GM12875 (cell line): Measurements from ENCODE around the gene MED9.

ENCODE experiments used
- H3K4me3 ChIP-seq: one replicate; pipeline ENCODE4 v1.5.1; 2011; ENCODE audit warnings: low read depth, low read length, control low read depth
- TF ChIP-seq, protein P1 (sequence below): IDR thresholded peaks from 2 replicates; pipeline ENCODE4 v1.5.1; 2011; ENCODE audit warnings: low read depth, mild to moderate bottlenecking, control low read depth, inconsistent platforms, low read length, moderate library complexity, borderline replicate concordance; ENCODE audit not compliant: insufficient read depth

The MED9 gene

DNA sequence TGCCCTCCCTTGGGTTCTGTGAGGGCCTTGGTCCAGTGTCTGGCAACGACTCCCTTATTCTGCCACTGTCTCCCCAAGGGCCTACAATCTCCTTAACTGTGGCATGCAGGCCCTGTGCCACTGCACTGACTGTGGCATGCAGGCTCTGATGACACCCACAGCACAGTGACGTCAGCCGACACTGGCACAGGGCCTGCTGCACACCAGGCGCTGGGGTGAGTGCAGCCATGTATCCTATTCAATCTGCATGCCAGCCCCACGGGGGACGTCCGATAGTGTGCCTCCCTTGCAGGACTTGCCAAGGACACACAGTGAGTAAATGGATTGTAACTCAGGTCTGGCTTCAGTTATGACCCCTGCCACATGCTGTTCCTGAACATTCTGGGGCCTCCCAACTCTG lies 59.2 kb downstream of the MED9 start:
- TF ChIP-seq, protein P1, sequence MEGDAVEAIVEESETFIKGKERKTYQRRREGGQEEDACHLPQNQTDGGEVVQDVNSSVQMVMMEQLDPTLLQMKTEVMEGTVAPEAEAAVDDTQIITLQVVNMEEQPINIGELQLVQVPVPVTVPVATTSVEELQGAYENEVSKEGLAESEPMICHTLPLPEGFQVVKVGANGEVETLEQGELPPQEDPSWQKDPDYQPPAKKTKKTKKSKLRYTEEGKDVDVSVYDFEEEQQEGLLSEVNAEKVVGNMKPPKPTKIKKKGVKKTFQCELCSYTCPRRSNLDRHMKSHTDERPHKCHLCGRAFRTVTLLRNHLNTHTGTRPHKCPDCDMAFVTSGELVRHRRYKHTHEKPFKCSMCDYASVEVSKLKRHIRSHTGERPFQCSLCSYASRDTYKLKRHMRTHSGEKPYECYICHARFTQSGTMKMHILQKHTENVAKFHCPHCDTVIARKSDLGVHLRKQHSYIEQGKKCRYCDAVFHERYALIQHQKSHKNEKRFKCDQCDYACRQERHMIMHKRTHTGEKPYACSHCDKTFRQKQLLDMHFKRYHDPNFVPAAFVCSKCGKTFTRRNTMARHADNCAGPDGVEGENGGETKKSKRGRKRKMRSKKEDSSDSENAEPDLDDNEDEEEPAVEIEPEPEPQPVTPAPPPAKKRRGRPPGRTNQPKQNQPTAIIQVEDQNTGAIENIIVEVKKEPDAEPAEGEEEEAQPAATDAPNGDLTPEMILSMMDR = no peak

DNA sequence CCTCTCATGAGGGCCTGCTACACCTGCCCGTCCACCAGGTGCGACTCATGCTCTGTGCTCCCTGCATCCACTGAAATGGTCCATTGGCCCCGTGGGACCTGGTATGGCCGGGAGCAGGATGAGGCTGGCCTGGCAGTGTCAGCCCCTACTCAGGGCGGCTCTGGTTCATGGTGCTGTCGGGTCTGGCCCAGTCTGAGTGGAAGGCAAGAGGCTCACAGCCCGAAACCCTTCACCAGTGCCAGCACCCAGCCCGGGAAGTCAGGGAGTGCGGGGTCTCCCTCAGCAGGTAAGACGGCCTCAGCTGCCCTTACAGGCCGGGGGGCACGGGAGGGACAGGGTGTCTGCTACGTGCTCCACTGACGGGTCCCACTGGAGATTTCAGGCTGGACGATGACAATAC lies 59.9 kb downstream of the MED9 start:
- TF ChIP-seq, protein P1 = no peak
- no peak overlapping the region for H3K4me3 ChIP-seq

More for the DNA sequence above, 59.2 kb downstream of the MED9 start:
- H3K4me3 ChIP-seq = no peak overlapping the region

- TF ChIP-seq, protein P1 = no peak
Measured at GRCh38 chr17:17537311-17538099, 60.7 kb downstream of the MED9 start.

GRCh38 chr17:17538417-17539391 lies 61.9 kb downstream of the MED9 start:
- H3K4me3 ChIP-seq = no peak overlapping the region
- TF ChIP-seq, protein P1 = no peak

More at GRCh38 chr17:17537311-17538099, 60.7 kb downstream of the MED9 start:
- H3K4me3 ChIP-seq = no peak overlapping the region

GRCh38 chr17:17539591-17539990 lies 62.8 kb downstream of the MED9 start:
- TF ChIP-seq, protein P1 = no peak
- no peak overlapping the region for H3K4me3 ChIP-seq

- TF ChIP-seq, protein P1 = no peak
- H3K4me3 ChIP-seq = no peak overlapping the region
Measured at GRCh38 chr17:17540278-17540906, 63.6 kb downstream of the MED9 start.
